Measurements from ENCODE around the gene KIAA1549.

- no peak for TF ChIP-seq CTCF (conservative IDR thresholded peaks at IDR 0.05; ENCODE audit: low read depth, low read length)
- no peak for TF ChIP-seq POLR2A (IDR thresholded peaks at IDR 0.05; ENCODE audit: low read depth, low read length)
Measured at GRCh38 chr7:138917771-138918170, 63.4 kb downstream of the KIAA1549 start.
